ENCODE measurements around the gene JPH3. TPM values are rescaled to one million over a fixed set of nuclear protein-coding genes. Genes with fewer than 3 reads are reported as not detected.

Gene JPH3
- polyA plus RNA-seq, 3 donors, result not detected

DNA sequence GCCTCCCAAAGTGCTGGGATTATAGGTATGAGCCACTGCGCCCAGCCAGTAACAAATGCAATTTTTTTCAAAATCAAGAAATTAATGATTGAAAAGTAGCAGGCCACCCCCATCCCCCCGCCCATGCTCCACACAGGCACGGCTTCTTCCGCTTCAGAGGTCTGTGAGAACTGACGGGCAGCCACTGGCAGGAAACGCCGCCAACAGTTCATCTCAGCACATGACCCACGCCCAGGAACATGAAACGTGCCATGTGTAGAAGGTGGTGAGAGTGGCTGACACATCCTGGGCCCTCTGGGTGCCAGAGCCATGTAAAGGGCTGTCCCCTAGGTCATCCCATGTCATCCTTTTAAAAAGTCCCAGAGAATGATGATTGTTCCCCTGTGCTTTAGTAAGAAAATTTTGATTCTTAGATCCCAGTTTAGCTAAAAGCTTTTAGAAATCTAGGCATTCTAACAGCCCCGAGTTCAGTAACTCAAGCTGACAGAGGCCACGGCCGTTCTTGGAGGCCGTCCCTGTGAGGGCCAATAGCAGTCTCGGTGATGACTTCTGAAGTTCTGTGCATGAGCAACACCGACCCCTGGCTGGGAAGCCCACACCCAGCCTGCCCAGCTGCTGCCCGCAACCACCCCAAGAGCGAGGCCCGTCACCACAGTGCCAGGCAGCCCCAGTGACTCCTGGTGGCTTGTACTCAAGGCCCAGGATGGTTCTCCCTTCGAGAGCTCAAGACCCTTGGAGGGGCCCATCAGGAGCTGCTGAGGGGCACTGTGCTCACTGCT is 111.3 kb downstream of the JPH3 start:
- peaks cover 62 to 79% of the 10 kb centered on the region in 2 donors for H3K36me3 Mint-ChIP-seq
- TF ChIP-seq, protein P1, sequence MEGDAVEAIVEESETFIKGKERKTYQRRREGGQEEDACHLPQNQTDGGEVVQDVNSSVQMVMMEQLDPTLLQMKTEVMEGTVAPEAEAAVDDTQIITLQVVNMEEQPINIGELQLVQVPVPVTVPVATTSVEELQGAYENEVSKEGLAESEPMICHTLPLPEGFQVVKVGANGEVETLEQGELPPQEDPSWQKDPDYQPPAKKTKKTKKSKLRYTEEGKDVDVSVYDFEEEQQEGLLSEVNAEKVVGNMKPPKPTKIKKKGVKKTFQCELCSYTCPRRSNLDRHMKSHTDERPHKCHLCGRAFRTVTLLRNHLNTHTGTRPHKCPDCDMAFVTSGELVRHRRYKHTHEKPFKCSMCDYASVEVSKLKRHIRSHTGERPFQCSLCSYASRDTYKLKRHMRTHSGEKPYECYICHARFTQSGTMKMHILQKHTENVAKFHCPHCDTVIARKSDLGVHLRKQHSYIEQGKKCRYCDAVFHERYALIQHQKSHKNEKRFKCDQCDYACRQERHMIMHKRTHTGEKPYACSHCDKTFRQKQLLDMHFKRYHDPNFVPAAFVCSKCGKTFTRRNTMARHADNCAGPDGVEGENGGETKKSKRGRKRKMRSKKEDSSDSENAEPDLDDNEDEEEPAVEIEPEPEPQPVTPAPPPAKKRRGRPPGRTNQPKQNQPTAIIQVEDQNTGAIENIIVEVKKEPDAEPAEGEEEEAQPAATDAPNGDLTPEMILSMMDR (IDR thresholded peaks at IDR 0.05), result no peak
- Histone ChIP-seq H3K4me2 (replicated peaks; ENCODE audit: extremely low read depth, low read length, poor library complexity, severe bottlenecking) (no peak overlapping the region), H3K9ac (ENCODE audit: insufficient read depth, low read length, poor library complexity, severe bottlenecking) (no peak overlapping the region), H3K27ac (ENCODE audit: low read depth in 1 of 2, low read length in 2 of 2) (no peak overlapping the region), H3K27me3 (ENCODE audit: control insufficient read depth in 2 of 2, insufficient read depth in 2 of 2, low read length in 2 of 2) (no peaks in the 10 kb centered on the region), H3K9me3 (replicated peaks in 1 of 2; ENCODE audit: control insufficient read depth in 1 of 2, insufficient read depth in 1 of 2, low read length in 2 of 2) (no peaks in the 10 kb centered on the region), H3K36me3 (replicated peaks in 1 of 2; ENCODE audit: control insufficient read depth in 1 of 2, insufficient read depth in 2 of 2, low read length in 2 of 2) (peaks cover 55 to 83% of the 10 kb centered on the region in 2 donors), H3K79me2 (ENCODE audit: insufficient read depth, low read length) (no peaks in the 10 kb centered on the region), H3K4me3 (replicated peaks in 1 of 3; ENCODE audit: low read depth in 2 of 3, low read length in 3 of 3) (no peak overlapping the region), H4K20me1 (ENCODE audit: insufficient read depth, low read length) (no peaks in the 10 kb centered on the region), H2AFZ (ENCODE audit: insufficient read depth, low read depth, low read length, poor library complexity, severe bottlenecking) (no peak overlapping the region), H3K4me1 (ENCODE audit: control insufficient read depth in 1 of 2, insufficient read depth in 2 of 2, low read length in 2 of 2) (no peaks in the 10 kb centered on the region)
- no peak overlapping the region for H3K4me3 Mint-ChIP-seq
- peaks cover 6% of the 10 kb centered on the region for H3K4me1 Mint-ChIP-seq
- DNase-seq, result no peak
- intact Hi-C loops (cut with micrococcal nuclease), result no loop called here
- 86% methylated on average over 13 of the region's 19 CpGs for WGBS (ENCODE audit: insufficient coverage)
- peaks cover 0 to 3% (median 0%) of the 10 kb centered on the region in 7 donors for H3K9me3 Mint-ChIP-seq
- peak overlapping the region in 1 of 7 donors; percentile 21 for H3K27ac Mint-ChIP-seq
- peaks cover 0 to 3% (median 2%) of the 10 kb centered on the region in 3 donors for H3K27me3 Mint-ChIP-seq (ENCODE audit: low read depth in 3 of 3)

DNA sequence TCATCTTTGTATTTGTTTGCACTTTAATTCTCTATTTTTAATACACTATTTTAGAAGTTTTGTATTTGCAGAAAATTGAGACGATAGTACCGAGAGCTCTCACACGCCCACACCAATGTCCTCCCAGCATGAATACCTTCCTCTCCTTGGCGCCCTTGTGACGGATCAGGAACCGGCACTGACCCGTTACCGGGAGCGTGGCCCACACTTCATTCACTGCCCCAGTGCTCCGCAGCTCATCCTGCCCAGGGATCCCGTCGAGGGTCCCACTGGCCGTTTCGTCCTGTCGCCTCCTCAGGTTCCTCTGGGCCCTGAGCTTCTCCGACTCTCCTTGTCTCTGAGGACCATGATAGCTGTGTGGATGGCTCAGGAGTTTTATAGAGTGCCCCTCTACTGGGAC is 112.9 kb downstream of the JPH3 start:
- Histone ChIP-seq H3K79me2 (ENCODE audit: insufficient read depth, low read length) (no peaks in the 10 kb centered on the region), H3K27ac (ENCODE audit: low read depth in 1 of 2, low read length in 2 of 2) (no peak overlapping the region), H3K4me3 (replicated peaks in 1 of 3; ENCODE audit: low read depth in 2 of 3, low read length in 3 of 3) (no peak overlapping the region), H3K36me3 (replicated peaks in 1 of 2; ENCODE audit: control insufficient read depth in 1 of 2, insufficient read depth in 2 of 2, low read length in 2 of 2) (peaks cover 45 to 68% of the 10 kb centered on the region in 2 donors), H4K20me1 (ENCODE audit: insufficient read depth, low read length) (no peaks in the 10 kb centered on the region), H3K9me3 (replicated peaks in 1 of 2; ENCODE audit: control insufficient read depth in 1 of 2, insufficient read depth in 1 of 2, low read length in 2 of 2) (no peaks in the 10 kb centered on the region), H2AFZ (ENCODE audit: insufficient read depth, low read depth, low read length, poor library complexity, severe bottlenecking) (no peak overlapping the region), H3K4me2 (replicated peaks; ENCODE audit: extremely low read depth, low read length, poor library complexity, severe bottlenecking) (no peak overlapping the region), H3K27me3 (ENCODE audit: control insufficient read depth in 2 of 2, insufficient read depth in 2 of 2, low read length in 2 of 2) (no peaks in the 10 kb centered on the region), H3K4me1 (ENCODE audit: control insufficient read depth in 1 of 2, insufficient read depth in 2 of 2, low read length in 2 of 2) (no peaks in the 10 kb centered on the region), H3K9ac (ENCODE audit: insufficient read depth, low read length, poor library complexity, severe bottlenecking) (no peak overlapping the region)
- TF ChIP-seq, protein P1 (IDR thresholded peaks at IDR 0.05), result no peak
- Mint-ChIP-seq H3K27ac (peak overlapping the region in 1 of 7 donors; percentile 64), H3K9me3 (peaks cover 0 to 5% (median 0%) of the 10 kb centered on the region in 7 donors), H3K4me1 (peaks cover 6% of the 10 kb centered on the region), H3K36me3 (peaks cover 60 to 77% of the 10 kb centered on the region in 2 donors), H3K27me3 (ENCODE audit: low read depth in 3 of 3) (peaks cover 0 to 3% (median 2%) of the 10 kb centered on the region in 3 donors), H3K4me3 (no peak overlapping the region)
- intact Hi-C loops (cut with micrococcal nuclease), result no loop called here
- DNase-seq, result no peak
- over 99% methylated on average over 14 of the region's 16 CpGs for WGBS (ENCODE audit: insufficient coverage)
